H9 (cell line): ENCODE results near the gene PADI6. TPM values are rescaled to one million over a fixed set of nuclear protein-coding genes. Genes with fewer than 3 reads are reported as not detected.

Source experiments
- DNase-seq: peaks from one replicate; pipeline ENCODE4 v3.0.0-alpha.2; 2017
- H2AFZ ChIP-seq: one replicate; pipeline ENCODE4 v1.6.1; 2013; ENCODE audit warnings: mild to moderate bottlenecking, low read length, control low read depth, moderate library complexity
- H2AK5ac ChIP-seq: 2 replicates; pipeline ENCODE4 v1.6.1; 2013; ENCODE audit warnings: low read length, control low read depth, mixed read lengths; ENCODE audit not compliant: insufficient read length
- H2BK120ac ChIP-seq: one replicate; pipeline ENCODE4 v1.6.1; 2013; ENCODE audit warnings: low read depth, mild to moderate bottlenecking, low read length, control low read depth, inconsistent platforms; ENCODE audit not compliant: poor library complexity, severe bottlenecking
- H2BK12ac ChIP-seq: 2 replicates; pipeline ENCODE4 v1.6.1; 2013; ENCODE audit warnings: low read length, control low read depth, mixed read lengths, low read depth; ENCODE audit not compliant: insufficient read length
- H2BK15ac ChIP-seq: 2 replicates; pipeline ENCODE4 v1.6.1; 2013; ENCODE audit warnings: low read depth, low read length, control low read depth
- H2BK20ac ChIP-seq: one replicate; pipeline ENCODE4 v1.6.1; 2013; ENCODE audit warnings: low read depth, mild to moderate bottlenecking, low read length, control low read depth, inconsistent platforms; ENCODE audit not compliant: poor library complexity, severe bottlenecking
- H2BK5ac ChIP-seq: 2 replicates; pipeline ENCODE4 v1.6.1; 2013; ENCODE audit warnings: low read length, control low read depth, mixed read lengths; ENCODE audit not compliant: insufficient read length
- H3K14ac ChIP-seq: 2 replicates; pipeline ENCODE4 v1.6.1; 2013; ENCODE audit warnings: low read length, control low read depth; ENCODE audit not compliant: insufficient read depth
- H3K18ac ChIP-seq: 2 replicates; pipeline ENCODE4 v1.6.1; 2013; ENCODE audit warnings: low read depth, mild to moderate bottlenecking, mixed read lengths, low read length, control low read depth; ENCODE audit not compliant: insufficient read length
- H3K23ac ChIP-seq: 2 replicates; pipeline ENCODE4 v1.6.1; 2013; ENCODE audit warnings: low read length, control low read depth, mixed read lengths, low read depth; ENCODE audit not compliant: insufficient read length
- H3K23me2 ChIP-seq: 2 replicates; pipeline ENCODE4 v1.6.1; 2013; ENCODE audit warnings: low read depth, mild to moderate bottlenecking, mixed read lengths, low read length, control low read depth; ENCODE audit not compliant: insufficient read length, poor library complexity, severe bottlenecking
- H3K27ac ChIP-seq: 2 replicates; pipeline ENCODE4 v1.5.1; 2013; ENCODE audit warnings: low read length, control low read depth, mixed read lengths, low read depth; ENCODE audit not compliant: insufficient read length
- H3K27me3 ChIP-seq: 2 replicates; pipeline ENCODE4 v1.6.1; 2013; ENCODE audit warnings: low read length, control low read depth, inconsistent platforms; ENCODE audit not compliant: insufficient read depth
- H3K4ac ChIP-seq: 2 replicates; pipeline ENCODE4 v1.6.1; 2013; ENCODE audit warnings: low read depth, mild to moderate bottlenecking, control low read depth, inconsistent platforms, low read length, moderate library complexity
- H3K4me1 ChIP-seq: 2 replicates; pipeline ENCODE4 v1.6.1; 2013; ENCODE audit warnings: low read length, control low read depth, inconsistent platforms; ENCODE audit not compliant: insufficient read depth
- H3K4me2 ChIP-seq: 2 replicates; pipeline ENCODE4 v1.6.1; 2013; ENCODE audit warnings: low read length, control low read depth, mixed read lengths; ENCODE audit not compliant: insufficient read length, insufficient read depth
- H3K56ac ChIP-seq: 2 replicates; pipeline ENCODE4 v1.6.1; 2013; ENCODE audit warnings: low read depth, mild to moderate bottlenecking, mixed read lengths, low read length, control low read depth; ENCODE audit not compliant: insufficient read length
- H3K79me1 ChIP-seq: 2 replicates; pipeline ENCODE4 v1.6.1; 2013; ENCODE audit warnings: low read depth, mild to moderate bottlenecking, moderate library complexity, low read length, control low read depth, inconsistent platforms; ENCODE audit not compliant: insufficient read depth, poor library complexity, severe bottlenecking
- H3K79me2 ChIP-seq: 2 replicates; pipeline ENCODE4 v1.6.1; 2013; ENCODE audit warnings: low read length, control low read depth, inconsistent platforms; ENCODE audit not compliant: insufficient read depth
- H3K9ac ChIP-seq: 2 replicates; pipeline ENCODE4 v1.6.1; 2013; ENCODE audit warnings: low read length, control low read depth, mixed read lengths; ENCODE audit not compliant: insufficient read length; ENCODE audit errors: extremely low read depth
- H3K9me3 ChIP-seq: one replicate; pipeline ENCODE4 v1.6.1; 2013; ENCODE audit warnings: low read depth, low read length, inconsistent platforms; ENCODE audit not compliant: control insufficient read depth
- H3T11ph ChIP-seq: one replicate; pipeline ENCODE4 v1.6.1; 2013; ENCODE audit warnings: mild to moderate bottlenecking, low read length, control low read depth, inconsistent platforms
- H4K20me1 ChIP-seq: one replicate; pipeline ENCODE4 v1.6.1; 2013; ENCODE audit not compliant: control insufficient read depth, insufficient read length, insufficient read depth
- H4K5ac ChIP-seq: 2 replicates; pipeline ENCODE4 v1.6.1; 2013; ENCODE audit warnings: low read depth, mild to moderate bottlenecking, mixed read lengths, low read length, control low read depth; ENCODE audit not compliant: insufficient read length
- H4K8ac ChIP-seq: replicated peaks from 2 replicates; pipeline ENCODE4 v1.6.1; 2013; ENCODE audit warnings: low read length, control low read depth, mixed read lengths, low read depth; ENCODE audit not compliant: insufficient read length
- H4K91ac ChIP-seq: 2 replicates; pipeline ENCODE4 v1.6.1; 2013; ENCODE audit warnings: low read depth, mild to moderate bottlenecking, moderate library complexity, mixed read lengths, low read length, control low read depth; ENCODE audit not compliant: insufficient read length
- H3K27ac Mint-ChIP-seq, 3 experiments: 2 replicates in 2 of 3; 3 replicates in 1 of 3; pipeline ENCODE4 v1.8.0; 2020 to 2021; ENCODE audit warnings: mixed read lengths in 3 of 3, mild to moderate bottlenecking in 1 of 3, moderate library complexity in 1 of 3
- H3K27me3 Mint-ChIP-seq: 2 replicates; pipeline ENCODE4 v1.8.0; 2021; ENCODE audit warnings: low read depth, mild to moderate bottlenecking, moderate library complexity, mixed read lengths
- H3K36me3 Mint-ChIP-seq, 3 experiments: 2 replicates in 2 of 3; 3 replicates in 1 of 3; pipeline ENCODE4 v1.8.0; 2020 to 2021; ENCODE audit warnings: low read depth in 3 of 3, mixed read lengths in 3 of 3; ENCODE audit not compliant: insufficient read depth in 1 of 3
- H3K4me1 Mint-ChIP-seq, 2 experiments: 2 replicates each; pipeline ENCODE4 v1.8.0; 2020; ENCODE audit warnings: mixed read lengths in 2 of 2
- H3K4me3 Mint-ChIP-seq, 2 experiments: 2 replicates in 1 of 2; 3 replicates in 1 of 2; pipeline ENCODE4 v1.8.0; 2020 to 2021; ENCODE audit warnings: mild to moderate bottlenecking in 2 of 2, mixed read lengths in 2 of 2, moderate library complexity in 1 of 2
- H3K9me3 Mint-ChIP-seq, 2 experiments: 2 replicates in 1 of 2; 3 replicates in 1 of 2; pipeline ENCODE4 v1.8.0; 2020; ENCODE audit warnings: mild to moderate bottlenecking in 2 of 2, mixed read lengths in 2 of 2, moderate library complexity in 1 of 2
- WGBS: extraction: QIAGEN DNeasy Blood & Tissue Kit; methylation state at CpG from one replicate; pipeline ENCODE4 v1.1.7; 2013; ENCODE audit warnings: missing lambda C conversion rate, low lambda C conversion rate, mixed read lengths; ENCODE audit not compliant: insufficient read length; ENCODE audit errors: extremely low coverage; 5-methylcytosine and 5-hydroxymethylcytosine counted together
- total RNA-seq: library from RNA; stranded (reverse); gene quantifications from 2 replicates; pipeline ENCODE4 v1.2.1, GENCODE V29; 2021
- TF ChIP-seq, protein P1 (sequence below): fragments of 200-600 bp; sonication (generic); conservative IDR thresholded peaks from 3 replicates; pipeline ENCODE4 v1.8.0; 2021; ENCODE audit warnings: antibody characterized with exemption, mild to moderate bottlenecking

Gene PADI6
- total RNA-seq, 1 experiment from 2014 or later: not detected

- Histone ChIP-seq H3K9me3 (no peaks in the 10 kb centered on the region), H2BK20ac (no peak overlapping the region), H3K27ac (no peak overlapping the region), H2BK5ac (no peak overlapping the region), H2AFZ (no peak overlapping the region), H2BK120ac (no peak overlapping the region), H3K23ac (no peak overlapping the region), H3K4me1 (no peaks in the 10 kb centered on the region), H3K56ac (no peak overlapping the region), H3K18ac (no peak overlapping the region), H4K8ac (no peak overlapping the region), H2AK5ac (no peak overlapping the region), H4K5ac (no peak overlapping the region), H3K23me2 (no peaks in the 10 kb centered on the region), H3K4ac (no peak overlapping the region), H3K9ac (no peak overlapping the region), H2BK15ac (no peak overlapping the region), H4K20me1 (no peaks in the 10 kb centered on the region), H3K27me3 (no peaks in the 10 kb centered on the region), H3K79me2 (no peaks in the 10 kb centered on the region), H4K91ac (no peak overlapping the region), H3K14ac (no peak overlapping the region), H3K79me1 (no peaks in the 10 kb centered on the region), H3K4me2 (no peak overlapping the region), H2BK12ac (no peak overlapping the region), H3T11ph (no peak overlapping the region)
- WGBS: no CpG with 5 or more reads among the region's 4 CpGs
- TF ChIP-seq, protein P1, sequence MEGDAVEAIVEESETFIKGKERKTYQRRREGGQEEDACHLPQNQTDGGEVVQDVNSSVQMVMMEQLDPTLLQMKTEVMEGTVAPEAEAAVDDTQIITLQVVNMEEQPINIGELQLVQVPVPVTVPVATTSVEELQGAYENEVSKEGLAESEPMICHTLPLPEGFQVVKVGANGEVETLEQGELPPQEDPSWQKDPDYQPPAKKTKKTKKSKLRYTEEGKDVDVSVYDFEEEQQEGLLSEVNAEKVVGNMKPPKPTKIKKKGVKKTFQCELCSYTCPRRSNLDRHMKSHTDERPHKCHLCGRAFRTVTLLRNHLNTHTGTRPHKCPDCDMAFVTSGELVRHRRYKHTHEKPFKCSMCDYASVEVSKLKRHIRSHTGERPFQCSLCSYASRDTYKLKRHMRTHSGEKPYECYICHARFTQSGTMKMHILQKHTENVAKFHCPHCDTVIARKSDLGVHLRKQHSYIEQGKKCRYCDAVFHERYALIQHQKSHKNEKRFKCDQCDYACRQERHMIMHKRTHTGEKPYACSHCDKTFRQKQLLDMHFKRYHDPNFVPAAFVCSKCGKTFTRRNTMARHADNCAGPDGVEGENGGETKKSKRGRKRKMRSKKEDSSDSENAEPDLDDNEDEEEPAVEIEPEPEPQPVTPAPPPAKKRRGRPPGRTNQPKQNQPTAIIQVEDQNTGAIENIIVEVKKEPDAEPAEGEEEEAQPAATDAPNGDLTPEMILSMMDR: no peak
- Mint-ChIP-seq H3K27me3 (peaks cover 5% of the 10 kb centered on the region), H3K4me1 (no peaks in the 10 kb centered on the region), H3K27ac (no peak overlapping the region), H3K36me3 (peaks cover 0 to 4% (median 0%) of the 10 kb centered on the region in 3 experiments; a peak in 2 of 7 replicates), H3K9me3 (peaks cover 7 to 9% of the 10 kb centered on the region in 2 experiments; a peak in 4 of 5 replicates), H3K4me3 (no peak overlapping the region)
- DNase-seq: no peak
Measured at GRCh38 chr1:17329610-17330009, 42.4 kb upstream of the PADI6 start.
